ENCODE data around the gene MPRIP. TPM values are rescaled to one million over a fixed set of nuclear protein-coding genes. Genes with fewer than 3 reads are reported as not detected.

Gene MPRIP
- total RNA-seq, 1 experiment from 2014 or later = 443 TPM

- H2AFZ ChIP-seq = no peak overlapping the region
- H3F3A ChIP-seq (ENCODE audit: insufficient read depth, low read depth) = peaks cover 74% of the 10 kb centered on the region
- TF ChIP-seq CTCF (conservative IDR thresholded peaks at IDR 0.05) (no peak), EZH2 (IDR thresholded peaks at IDR 0.05; ENCODE audit: low read depth) (no peak)
- peaks cover 99% of the 10 kb centered on the region for H4K20me1 ChIP-seq (ENCODE audit: insufficient read depth)
- ChIA-PET CTCF (no interaction called here), POLR2A (ENCODE audit: unreplicated experiment) (no interaction called here)
- no peaks in the 10 kb centered on the region for H3K9me3 ChIP-seq (ENCODE audit: insufficient read depth, low read depth)
- no peak overlapping the region for H3K27ac ChIP-seq
- no peak overlapping the region for H3K4me2 ChIP-seq
- no TSS peak for BruUV-seq (replicated peaks)
- H3K4me1 ChIP-seq (replicated peaks; ENCODE audit: insufficient read depth) = peaks cover under 1% of the 10 kb centered on the region; the same call in 1 of the 2 replicates
- H3K4me3 ChIP-seq = no peak overlapping the region
- no peaks in the 10 kb centered on the region for H3K27me3 ChIP-seq (ENCODE audit: insufficient read depth, low read depth)
- H3K36me3 ChIP-seq (ENCODE audit: low read depth) = 0 out of 2 replicates have a peak, but pooled peaks cover 15% of the 10 kb centered on the region
- H3K9me2 ChIP-seq (ENCODE audit: insufficient read depth) = no peaks in the 10 kb centered on the region
- no peak for DNase-seq
- H3K79me2 ChIP-seq (ENCODE audit: low read depth) = peaks cover 86% of the 10 kb centered on the region
- intact Hi-C loops (cut with micrococcal nuclease; ENCODE audit: unreplicated experiment) = no loop called here
These were observed 82.1 kb downstream of the MPRIP start for GRCh38 chr17:17124341-17124740.

DNA sequence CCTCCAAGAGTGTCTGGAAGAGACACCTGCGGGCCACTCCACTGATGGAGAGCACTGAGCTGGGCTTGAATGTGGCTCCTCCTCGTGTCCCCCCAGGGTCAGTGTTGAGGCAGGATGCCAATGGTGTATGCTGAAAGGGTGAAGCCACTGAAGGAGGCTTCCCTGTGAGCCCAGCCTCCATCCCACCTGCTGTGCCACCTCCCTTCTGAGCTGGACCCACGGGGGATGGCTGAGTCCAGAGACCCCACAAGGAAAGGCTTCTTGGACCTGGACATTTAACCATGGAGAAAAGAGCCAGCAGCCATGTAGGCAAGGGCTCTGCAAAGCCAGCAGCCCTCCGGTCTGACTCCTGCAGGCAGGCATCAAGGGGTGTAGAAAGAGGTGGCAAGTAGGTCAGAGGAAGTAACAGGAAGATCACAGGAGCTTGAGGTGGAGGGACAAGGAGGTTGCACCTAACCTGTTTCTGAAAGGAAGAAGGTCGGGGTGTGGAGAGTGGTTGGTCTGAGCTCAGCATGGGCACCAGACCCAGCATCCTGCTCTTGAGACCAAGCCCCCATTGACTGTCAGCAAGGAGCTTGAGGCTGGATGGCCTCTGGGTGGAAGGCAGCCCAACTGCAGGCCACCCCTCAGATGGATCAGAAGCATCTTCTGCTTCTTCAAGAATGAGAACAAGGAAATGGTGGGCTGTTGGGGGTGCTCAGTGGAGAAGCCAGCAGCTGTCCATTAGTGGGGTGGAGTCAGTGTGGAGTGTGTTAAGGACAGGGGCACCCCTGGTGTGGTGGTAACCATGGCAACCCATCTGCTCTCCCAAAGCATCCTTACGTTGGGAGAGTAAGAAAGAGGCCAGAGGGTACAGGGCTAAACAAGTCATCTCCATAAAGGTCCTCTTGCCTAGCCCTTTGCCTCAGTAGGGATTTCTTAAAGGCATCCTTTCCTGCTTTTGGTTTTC lies 83.2 kb downstream of the MPRIP start:
- CTCF ChIA-PET = interaction anchor here (0.6 kb wide), 1 partner anchor 119 kb away, joined by 7 read pairs; no protein-coding TSS in a partner anchor

More for the DNA sequence above, 83.2 kb downstream of the MPRIP start:
- peaks cover 24% of the 10 kb centered on the region; the same call in 1 of the 2 replicates for H3K36me3 ChIP-seq (ENCODE audit: low read depth)
- no peaks in the 10 kb centered on the region for H3K9me3 ChIP-seq (ENCODE audit: insufficient read depth, low read depth)
- no peaks in the 10 kb centered on the region for H3K27me3 ChIP-seq (ENCODE audit: insufficient read depth, low read depth)
- no peak for DNase-seq
- peaks cover 85% of the 10 kb centered on the region for H3K79me2 ChIP-seq (ENCODE audit: low read depth)
- TF ChIP-seq EZH2 (IDR thresholded peaks at IDR 0.05; ENCODE audit: low read depth) = no peak
- TF ChIP-seq CTCF (conservative IDR thresholded peaks at IDR 0.05) = no peak
- H3K9me2 ChIP-seq (ENCODE audit: insufficient read depth) = no peaks in the 10 kb centered on the region
- intact Hi-C loops (cut with micrococcal nuclease; ENCODE audit: unreplicated experiment) = no loop called here
- H3K27ac ChIP-seq = 0 out of 2 replicates have a peak overlapping the region, but pooled peaks have one; percentile 8
- H2AFZ ChIP-seq = no peak overlapping the region
- peaks cover 69% of the 10 kb centered on the region for H3F3A ChIP-seq (ENCODE audit: insufficient read depth, low read depth)
- H3K4me2 ChIP-seq = no peak overlapping the region
- BruUV-seq (replicated peaks) = no TSS peak
- H3K4me1 ChIP-seq (replicated peaks; ENCODE audit: insufficient read depth) = no peaks in the 10 kb centered on the region
- peaks cover 99% of the 10 kb centered on the region for H4K20me1 ChIP-seq (ENCODE audit: insufficient read depth)
- no peak overlapping the region for H3K4me3 ChIP-seq
- POLR2A ChIA-PET (ENCODE audit: unreplicated experiment) = no interaction called here

Data from PC-9 (cell line).